ENCODE results near the gene RIPK4. TPM values are rescaled to one million over a fixed set of nuclear protein-coding genes. Genes with fewer than 3 reads are reported as not detected.

RIPK4 gene
- total RNA-seq, 1 donor from 2014 or later, result 1.8 TPM

GRCh38 chr21:41701749-41702148 lies 65.1 kb downstream of the RIPK4 start:
- no peak overlapping the region for H2AFZ ChIP-seq (ENCODE audit: low read depth, low read length)
- peaks cover 10% of the 10 kb centered on the region for H3K9me3 Mint-ChIP-seq (ENCODE audit: unreplicated experiment)
- peaks cover 2% of the 10 kb centered on the region for H3K36me3 Mint-ChIP-seq (ENCODE audit: low read depth, unreplicated experiment)
- DNase-seq (ENCODE audit: low read depth) (no peak), FAIRE-seq (no peak)
- H3K4me3 ChIP-seq (ENCODE audit: insufficient read depth, low read depth, low read length), result no peak overlapping the region
- H3K9me3 ChIP-seq (ENCODE audit: insufficient read depth, low read depth, low read length), result no peaks in the 10 kb centered on the region
- no peaks in the 10 kb centered on the region for H3K36me3 ChIP-seq (ENCODE audit: insufficient read depth, low read length)
- no peak overlapping the region for H3K9ac ChIP-seq (ENCODE audit: low read length)
- no peak overlapping the region for H3K27ac ChIP-seq (ENCODE audit: low read depth, low read length)
- no peak overlapping the region for H3K4me3 Mint-ChIP-seq (ENCODE audit: unreplicated experiment)
- TF ChIP-seq EZH2 (IDR thresholded peaks at IDR 0.05; ENCODE audit: insufficient read depth, low read length), result no peak
- TF ChIP-seq, protein P1, sequence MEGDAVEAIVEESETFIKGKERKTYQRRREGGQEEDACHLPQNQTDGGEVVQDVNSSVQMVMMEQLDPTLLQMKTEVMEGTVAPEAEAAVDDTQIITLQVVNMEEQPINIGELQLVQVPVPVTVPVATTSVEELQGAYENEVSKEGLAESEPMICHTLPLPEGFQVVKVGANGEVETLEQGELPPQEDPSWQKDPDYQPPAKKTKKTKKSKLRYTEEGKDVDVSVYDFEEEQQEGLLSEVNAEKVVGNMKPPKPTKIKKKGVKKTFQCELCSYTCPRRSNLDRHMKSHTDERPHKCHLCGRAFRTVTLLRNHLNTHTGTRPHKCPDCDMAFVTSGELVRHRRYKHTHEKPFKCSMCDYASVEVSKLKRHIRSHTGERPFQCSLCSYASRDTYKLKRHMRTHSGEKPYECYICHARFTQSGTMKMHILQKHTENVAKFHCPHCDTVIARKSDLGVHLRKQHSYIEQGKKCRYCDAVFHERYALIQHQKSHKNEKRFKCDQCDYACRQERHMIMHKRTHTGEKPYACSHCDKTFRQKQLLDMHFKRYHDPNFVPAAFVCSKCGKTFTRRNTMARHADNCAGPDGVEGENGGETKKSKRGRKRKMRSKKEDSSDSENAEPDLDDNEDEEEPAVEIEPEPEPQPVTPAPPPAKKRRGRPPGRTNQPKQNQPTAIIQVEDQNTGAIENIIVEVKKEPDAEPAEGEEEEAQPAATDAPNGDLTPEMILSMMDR (IDR thresholded peaks at IDR 0.05; ENCODE audit: insufficient read depth, low read depth, low read length), result no peak
- no peak overlapping the region for H3K4me2 ChIP-seq (ENCODE audit: low read length)
- H3K4me1 Mint-ChIP-seq (ENCODE audit: low read depth, unreplicated experiment), result peaks cover 5% of the 10 kb centered on the region
- peaks cover 5% of the 10 kb centered on the region for H3K27me3 ChIP-seq (ENCODE audit: insufficient read depth, low read length)
- peaks cover 54% of the 10 kb centered on the region for H3K27me3 Mint-ChIP-seq (ENCODE audit: low read depth, unreplicated experiment)
- no peak overlapping the region for H3K27ac Mint-ChIP-seq (ENCODE audit: unreplicated experiment)
- no peaks in the 10 kb centered on the region for H3K79me2 ChIP-seq (ENCODE audit: insufficient read depth, low read length)
- no peaks in the 10 kb centered on the region for H4K20me1 ChIP-seq (ENCODE audit: insufficient read depth, low read length)
- no peaks in the 10 kb centered on the region for H3K4me1 ChIP-seq (ENCODE audit: insufficient read depth, low read length)

DNA sequence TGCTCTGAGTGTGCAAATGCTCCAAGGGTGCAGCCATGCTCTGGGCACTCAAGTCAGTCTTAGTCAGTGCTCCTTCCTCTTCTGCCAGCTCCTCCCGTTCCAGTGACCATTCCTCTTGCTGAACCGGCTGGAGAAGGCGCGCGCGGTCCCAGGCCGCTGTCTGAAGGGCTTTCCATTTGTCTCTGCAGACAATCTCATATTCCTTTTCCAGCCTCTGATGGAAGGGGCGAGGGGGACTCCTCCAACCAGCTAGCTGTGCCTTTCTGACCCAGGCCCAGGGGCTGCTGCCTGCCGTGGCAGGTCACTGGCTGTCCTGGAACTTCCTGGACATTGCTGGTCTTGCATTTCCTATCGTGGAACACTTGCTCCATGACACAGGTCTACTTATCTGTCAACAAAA lies 67.5 kb downstream of the RIPK4 start:
- no peak for TF ChIP-seq EZH2 (IDR thresholded peaks at IDR 0.05; ENCODE audit: insufficient read depth, low read length)
- TF ChIP-seq, protein P1 (IDR thresholded peaks at IDR 0.05; ENCODE audit: insufficient read depth, low read depth, low read length), result no peak
- Histone ChIP-seq H3K27ac (ENCODE audit: low read depth, low read length) (no peak overlapping the region), H4K20me1 (ENCODE audit: insufficient read depth, low read length) (no peaks in the 10 kb centered on the region), H3K9me3 (ENCODE audit: insufficient read depth, low read depth, low read length) (no peaks in the 10 kb centered on the region), H3K4me3 (ENCODE audit: insufficient read depth, low read depth, low read length) (no peak overlapping the region), H3K36me3 (ENCODE audit: insufficient read depth, low read length) (no peaks in the 10 kb centered on the region), H3K4me1 (ENCODE audit: insufficient read depth, low read length) (no peaks in the 10 kb centered on the region), H3K4me2 (ENCODE audit: low read length) (no peak overlapping the region), H3K79me2 (ENCODE audit: insufficient read depth, low read length) (no peaks in the 10 kb centered on the region), H2AFZ (ENCODE audit: low read depth, low read length) (no peak overlapping the region), H3K9ac (ENCODE audit: low read length) (no peak overlapping the region), H3K27me3 (ENCODE audit: insufficient read depth, low read length) (peaks cover 9% of the 10 kb centered on the region)
- Mint-ChIP-seq H3K36me3 (ENCODE audit: low read depth, unreplicated experiment) (no peaks in the 10 kb centered on the region), H3K4me3 (ENCODE audit: unreplicated experiment) (no peak overlapping the region), H3K4me1 (ENCODE audit: low read depth, unreplicated experiment) (peaks cover 2% of the 10 kb centered on the region), H3K27me3 (ENCODE audit: low read depth, unreplicated experiment) (peaks cover 46% of the 10 kb centered on the region), H3K9me3 (ENCODE audit: unreplicated experiment) (peaks cover 10% of the 10 kb centered on the region), H3K27ac (ENCODE audit: unreplicated experiment) (no peak overlapping the region)
- FAIRE-seq (no peak), DNase-seq (ENCODE audit: low read depth) (no peak)

DNA sequence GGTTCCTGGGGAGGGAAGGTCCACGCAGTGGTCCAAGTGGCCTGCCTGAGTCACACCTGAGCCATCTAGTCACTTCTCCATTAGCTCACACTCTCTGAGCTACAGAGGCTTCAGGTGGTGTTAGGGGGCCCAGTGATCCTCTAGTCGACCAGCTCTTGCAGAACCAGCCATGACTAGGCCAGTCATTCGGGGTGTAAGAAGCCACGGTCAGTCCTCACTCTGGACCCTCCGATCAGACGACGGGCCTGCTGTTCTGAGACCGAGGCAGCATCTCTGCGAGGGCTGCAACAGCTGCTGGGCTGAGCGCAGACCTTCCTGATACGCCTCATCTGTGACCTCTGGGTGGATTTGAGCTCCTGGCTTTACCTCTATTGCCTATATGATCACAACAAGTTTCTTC lies 68.8 kb downstream of the RIPK4 start:
- no peak overlapping the region for H2AFZ ChIP-seq (ENCODE audit: low read depth, low read length)
- no peak for DNase-seq (ENCODE audit: low read depth)
- Mint-ChIP-seq H3K4me1 (ENCODE audit: low read depth, unreplicated experiment) (peaks cover 2% of the 10 kb centered on the region), H3K9me3 (ENCODE audit: unreplicated experiment) (peaks cover 7% of the 10 kb centered on the region), H3K36me3 (ENCODE audit: low read depth, unreplicated experiment) (no peaks in the 10 kb centered on the region), H3K27ac (ENCODE audit: unreplicated experiment) (no peak overlapping the region), H3K4me3 (ENCODE audit: unreplicated experiment) (no peak overlapping the region), H3K27me3 (ENCODE audit: low read depth, unreplicated experiment) (peaks cover 40% of the 10 kb centered on the region)
- no peak overlapping the region for H3K9ac ChIP-seq (ENCODE audit: low read length)
- no peaks in the 10 kb centered on the region for H3K4me1 ChIP-seq (ENCODE audit: insufficient read depth, low read length)
- H3K27ac ChIP-seq (ENCODE audit: low read depth, low read length), result no peak overlapping the region
- H3K4me3 ChIP-seq (ENCODE audit: insufficient read depth, low read depth, low read length), result no peak overlapping the region
- peaks cover 11% of the 10 kb centered on the region for H3K27me3 ChIP-seq (ENCODE audit: insufficient read depth, low read length)
- H3K4me2 ChIP-seq (ENCODE audit: low read length), result no peak overlapping the region
- no peaks in the 10 kb centered on the region for H4K20me1 ChIP-seq (ENCODE audit: insufficient read depth, low read length)
- TF ChIP-seq, protein P1 (IDR thresholded peaks at IDR 0.05; ENCODE audit: insufficient read depth, low read depth, low read length), result no peak
- no peak for TF ChIP-seq EZH2 (IDR thresholded peaks at IDR 0.05; ENCODE audit: insufficient read depth, low read length)
- no peaks in the 10 kb centered on the region for H3K79me2 ChIP-seq (ENCODE audit: insufficient read depth, low read length)
- H3K9me3 ChIP-seq (ENCODE audit: insufficient read depth, low read depth, low read length), result no peaks in the 10 kb centered on the region
- H3K36me3 ChIP-seq (ENCODE audit: insufficient read depth, low read length), result no peaks in the 10 kb centered on the region
- FAIRE-seq, result no peak
